ENCODE measurements around the gene SUN3. TPM values are rescaled to one million over a fixed set of nuclear protein-coding genes. Genes with fewer than 3 reads are reported as not detected.

Gene SUN3
- total RNA-seq, 1 experiment from 2014 or later: not detected

GRCh38 chr7:47973739-47974138 is 55.2 kb downstream of the SUN3 start:
- DNase-seq: no peak
- Histone ChIP-seq H3K4me3 (ENCODE audit: low read depth, low read length) (no peak overlapping the region), H3K27me3 (replicated peaks; ENCODE audit: control insufficient read depth, insufficient read depth, low read length) (no peaks in the 10 kb centered on the region), H3K4me1 (peaks cover 5% of the 10 kb centered on the region; the same call in 1 of the 2 replicates), H3K36me3 (ENCODE audit: control insufficient read depth, insufficient read depth, low read length) (peaks cover 5% of the 10 kb centered on the region), H3K9me3 (no peaks in the 10 kb centered on the region)
- H3K27me3 Mint-ChIP-seq (ENCODE audit: insufficient read depth, unreplicated experiment): no peaks in the 10 kb centered on the region
- intact Hi-C loops (cut with micrococcal nuclease; ENCODE audit: unreplicated experiment): no loop called here
- POLR2A ChIA-PET: no interaction called here
- H3K4me1 Mint-ChIP-seq (ENCODE audit: low read depth, unreplicated experiment): peaks cover 20% of the 10 kb centered on the region
- H3K27ac Mint-ChIP-seq (ENCODE audit: unreplicated experiment): no peak overlapping the region
- H3K36me3 Mint-ChIP-seq (ENCODE audit: insufficient read depth, unreplicated experiment): peaks cover 57% of the 10 kb centered on the region
- CTCF ChIA-PET: no interaction called here
- no peaks in the 10 kb centered on the region for H3K9me3 Mint-ChIP-seq (ENCODE audit: unreplicated experiment)
- no TSS peak for BruUV-seq (replicated peaks)
- TF ChIP-seq CTCF (IDR thresholded peaks at IDR 0.05; ENCODE audit: insufficient read depth in 1 of 2, low read depth in 1 of 2, low read length in 1 of 2, severe bottlenecking in 1 of 2, unreplicated experiment in 1 of 2): no peak
- H3K4me3 Mint-ChIP-seq (ENCODE audit: unreplicated experiment): no peak overlapping the region

GRCh38 chr7:47970761-47971160 is 58.1 kb downstream of the SUN3 start:
- H3K9me3 Mint-ChIP-seq (ENCODE audit: unreplicated experiment): no peaks in the 10 kb centered on the region
- TF ChIP-seq CTCF (IDR thresholded peaks at IDR 0.05; ENCODE audit: insufficient read depth in 1 of 2, low read depth in 1 of 2, low read length in 1 of 2, severe bottlenecking in 1 of 2, unreplicated experiment in 1 of 2): no peak

GRCh38 chr7:47968847-47969774 is 59.8 kb downstream of the SUN3 start:
- peaks cover 6% of the 10 kb centered on the region for H3K4me1 Mint-ChIP-seq (ENCODE audit: low read depth, unreplicated experiment)
- intact Hi-C loops (cut with micrococcal nuclease; ENCODE audit: unreplicated experiment): loop anchor here (1.0 to 2.0 kb wide), 4 partner anchors 18 to 702 kb away; no protein-coding TSS in a partner anchor
- ChIA-PET POLR2A (interaction anchor here (1.0 kb wide), 1 partner anchor 24 kb away, joined by 5 read pairs; no protein-coding TSS in a partner anchor), CTCF (interaction anchor here (0.6 to 2.6 kb wide), 11 partner anchors 17 to 703 kb away, joined by 3 to 67 read pairs (median 3); partner anchors contain the start of genes PKD1L1 and UPP1)
- H3K9me3 Mint-ChIP-seq (ENCODE audit: unreplicated experiment): no peaks in the 10 kb centered on the region
- Histone ChIP-seq H3K4me3 (ENCODE audit: low read depth, low read length) (no peak overlapping the region), H3K4me1 (no peaks in the 10 kb centered on the region), H3K9me3 (no peaks in the 10 kb centered on the region), H3K36me3 (ENCODE audit: control insufficient read depth, insufficient read depth, low read length) (peaks cover 3% of the 10 kb centered on the region; the same call in 1 of the 2 replicates), H3K27me3 (replicated peaks; ENCODE audit: control insufficient read depth, insufficient read depth, low read length) (no peaks in the 10 kb centered on the region)
- peaks cover 61% of the 10 kb centered on the region for H3K36me3 Mint-ChIP-seq (ENCODE audit: insufficient read depth, unreplicated experiment)
- no peak overlapping the region for H3K4me3 Mint-ChIP-seq (ENCODE audit: unreplicated experiment)
- TF ChIP-seq CTCF (IDR thresholded peaks at IDR 0.05; ENCODE audit: insufficient read depth in 1 of 2, low read depth in 1 of 2, low read length in 1 of 2, severe bottlenecking in 1 of 2, unreplicated experiment in 1 of 2): peak; percentile 95 to 96
- H3K27me3 Mint-ChIP-seq (ENCODE audit: insufficient read depth, unreplicated experiment): no peaks in the 10 kb centered on the region
- DNase-seq: peak; percentile 76 to 85
- BruUV-seq (replicated peaks): no TSS peak
- H3K27ac Mint-ChIP-seq (ENCODE audit: unreplicated experiment): no peak overlapping the region

More at GRCh38 chr7:47970761-47971160, 58.1 kb downstream of the SUN3 start:
- BruUV-seq (replicated peaks): no TSS peak
- H3K9me3 ChIP-seq: no peaks in the 10 kb centered on the region
- DNase-seq: no peak
- CTCF ChIA-PET: interaction anchor here (1.3 kb wide), 1 partner anchor 25 kb away, joined by 3 read pairs; no protein-coding TSS in a partner anchor
- H3K36me3 ChIP-seq (ENCODE audit: control insufficient read depth, insufficient read depth, low read length): peaks cover 3% of the 10 kb centered on the region; the same call in 1 of the 2 replicates
- POLR2A ChIA-PET: no interaction called here
- H3K36me3 Mint-ChIP-seq (ENCODE audit: insufficient read depth, unreplicated experiment): peaks cover 55% of the 10 kb centered on the region
- H3K27me3 Mint-ChIP-seq (ENCODE audit: insufficient read depth, unreplicated experiment): no peaks in the 10 kb centered on the region
- no peak overlapping the region for H3K4me3 ChIP-seq (ENCODE audit: low read depth, low read length)
- intact Hi-C loops (cut with micrococcal nuclease; ENCODE audit: unreplicated experiment): no loop called here
- H3K4me1 ChIP-seq: no peaks in the 10 kb centered on the region
- no peak overlapping the region for H3K27ac Mint-ChIP-seq (ENCODE audit: unreplicated experiment)
- no peaks in the 10 kb centered on the region for H3K27me3 ChIP-seq (replicated peaks; ENCODE audit: control insufficient read depth, insufficient read depth, low read length)
- peaks cover 6% of the 10 kb centered on the region for H3K4me1 Mint-ChIP-seq (ENCODE audit: low read depth, unreplicated experiment)
- H3K4me3 Mint-ChIP-seq (ENCODE audit: unreplicated experiment): no peak overlapping the region

All from Caco-2 (cell line).